ENCODE data around the gene POFUT2. TPM values are rescaled to one million over a fixed set of nuclear protein-coding genes. Genes with fewer than 3 reads are reported as not detected.

Gene POFUT2
- total and polyA plus RNA-seq, 4 donors: 17.9 to 35.7 (median 26.1) TPM

DNA sequence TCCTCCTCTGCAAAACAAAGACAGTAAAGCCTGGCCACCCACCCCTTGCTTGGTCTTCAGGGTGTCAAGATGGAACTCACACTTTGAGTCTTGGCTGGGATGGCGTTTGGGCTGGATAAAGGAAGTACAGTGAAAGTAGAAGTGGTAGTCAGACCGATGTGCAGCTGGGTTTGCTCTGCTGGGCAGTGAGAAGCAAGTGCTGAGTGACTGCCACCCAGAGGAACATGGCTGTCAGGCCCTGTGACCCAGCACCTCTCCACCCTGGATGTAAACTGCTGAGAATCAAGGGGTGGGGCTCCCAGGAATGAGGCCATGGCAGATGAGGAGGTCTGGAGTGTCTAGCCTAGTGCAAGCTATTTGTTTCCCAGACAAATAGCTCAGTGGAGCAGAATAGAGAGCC is 51.2 kb downstream of the POFUT2 start:
- H3K4me3 ChIP-seq: no peak overlapping the region
- 22 to 44% methylated on average over 2 of the region's 2 CpGs for WGBS, 2 donors
- TF ChIP-seq, protein P1, sequence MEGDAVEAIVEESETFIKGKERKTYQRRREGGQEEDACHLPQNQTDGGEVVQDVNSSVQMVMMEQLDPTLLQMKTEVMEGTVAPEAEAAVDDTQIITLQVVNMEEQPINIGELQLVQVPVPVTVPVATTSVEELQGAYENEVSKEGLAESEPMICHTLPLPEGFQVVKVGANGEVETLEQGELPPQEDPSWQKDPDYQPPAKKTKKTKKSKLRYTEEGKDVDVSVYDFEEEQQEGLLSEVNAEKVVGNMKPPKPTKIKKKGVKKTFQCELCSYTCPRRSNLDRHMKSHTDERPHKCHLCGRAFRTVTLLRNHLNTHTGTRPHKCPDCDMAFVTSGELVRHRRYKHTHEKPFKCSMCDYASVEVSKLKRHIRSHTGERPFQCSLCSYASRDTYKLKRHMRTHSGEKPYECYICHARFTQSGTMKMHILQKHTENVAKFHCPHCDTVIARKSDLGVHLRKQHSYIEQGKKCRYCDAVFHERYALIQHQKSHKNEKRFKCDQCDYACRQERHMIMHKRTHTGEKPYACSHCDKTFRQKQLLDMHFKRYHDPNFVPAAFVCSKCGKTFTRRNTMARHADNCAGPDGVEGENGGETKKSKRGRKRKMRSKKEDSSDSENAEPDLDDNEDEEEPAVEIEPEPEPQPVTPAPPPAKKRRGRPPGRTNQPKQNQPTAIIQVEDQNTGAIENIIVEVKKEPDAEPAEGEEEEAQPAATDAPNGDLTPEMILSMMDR (IDR thresholded peaks at IDR 0.05; ENCODE audit: control extremely low read depth, extremely low read depth): no peak
- H3K27ac ChIP-seq (ENCODE audit: low read depth in 1 of 2, low read length in 1 of 2): no peak overlapping the region
- H3K4me1 ChIP-seq (ENCODE audit: control insufficient read depth in 5 of 5, insufficient read depth in 5 of 5, low read length in 5 of 5): peaks cover 0 to 1% (median 0%) of the 10 kb centered on the region in 5 donors
- H3K36me3 ChIP-seq (ENCODE audit: control insufficient read depth in 4 of 4, insufficient read depth in 4 of 4, low read length in 4 of 4): no peaks in the 10 kb centered on the region
- H3K9ac ChIP-seq (ENCODE audit: insufficient read depth in 1 of 2, low read length in 2 of 2): no peak overlapping the region
- DNase-seq (no peak), ATAC-seq (ENCODE audit: insufficient read depth, low FRiP score) (no peak)
- peaks cover 0 to 5% (median 0%) of the 10 kb centered on the region in 4 donors for H3K9me3 ChIP-seq (ENCODE audit: control insufficient read depth in 4 of 4, insufficient read depth in 3 of 4, low read length in 3 of 4)
- no peaks in the 10 kb centered on the region for H3K27me3 ChIP-seq (ENCODE audit: control insufficient read depth in 3 of 3, insufficient read depth in 3 of 3, low read length in 2 of 3)

DNA sequence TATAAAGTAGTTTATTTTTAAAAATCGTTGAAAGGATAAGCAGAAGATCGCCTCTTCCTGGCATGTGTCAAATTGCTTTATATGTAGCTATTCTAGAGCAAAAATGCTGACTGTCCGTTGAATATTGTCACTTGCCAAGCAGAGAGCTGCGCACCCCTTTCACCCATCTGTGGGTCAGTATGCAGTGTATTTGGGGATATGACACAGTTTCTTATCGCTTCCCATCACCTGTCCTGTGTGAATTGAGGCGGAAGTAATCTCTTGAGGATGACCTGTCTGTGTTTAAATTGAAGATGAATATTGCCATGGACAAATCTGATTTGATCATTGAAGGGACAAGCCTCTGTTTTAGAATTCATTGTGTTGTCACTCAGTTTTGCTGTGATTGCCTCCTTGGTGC is 52.2 kb downstream of the POFUT2 start:
- Histone ChIP-seq H3K4me1 (ENCODE audit: control insufficient read depth in 5 of 5, insufficient read depth in 5 of 5, low read length in 5 of 5) (peaks cover 0 to 1% (median 0%) of the 10 kb centered on the region in 5 donors), H3K27me3 (ENCODE audit: control insufficient read depth in 3 of 3, insufficient read depth in 3 of 3, low read length in 2 of 3) (no peaks in the 10 kb centered on the region), H3K36me3 (ENCODE audit: control insufficient read depth in 4 of 4, insufficient read depth in 4 of 4, low read length in 4 of 4) (no peaks in the 10 kb centered on the region), H3K4me3 (no peak overlapping the region), H3K9ac (ENCODE audit: insufficient read depth in 1 of 2, low read length in 2 of 2) (no peak overlapping the region), H3K9me3 (ENCODE audit: control insufficient read depth in 4 of 4, insufficient read depth in 3 of 4, low read length in 3 of 4) (peaks cover 0 to 2% (median 0%) of the 10 kb centered on the region in 4 donors), H3K27ac (ENCODE audit: low read depth in 1 of 2, low read length in 1 of 2) (no peak overlapping the region)
- DNase-seq (no peak), ATAC-seq (ENCODE audit: insufficient read depth, low FRiP score) (no peak)
- 78 to 89% methylated on average over 6 of the region's 6 CpGs for WGBS, 2 donors
- TF ChIP-seq, protein P1 (IDR thresholded peaks at IDR 0.05; ENCODE audit: control extremely low read depth, extremely low read depth): no peak

DNA sequence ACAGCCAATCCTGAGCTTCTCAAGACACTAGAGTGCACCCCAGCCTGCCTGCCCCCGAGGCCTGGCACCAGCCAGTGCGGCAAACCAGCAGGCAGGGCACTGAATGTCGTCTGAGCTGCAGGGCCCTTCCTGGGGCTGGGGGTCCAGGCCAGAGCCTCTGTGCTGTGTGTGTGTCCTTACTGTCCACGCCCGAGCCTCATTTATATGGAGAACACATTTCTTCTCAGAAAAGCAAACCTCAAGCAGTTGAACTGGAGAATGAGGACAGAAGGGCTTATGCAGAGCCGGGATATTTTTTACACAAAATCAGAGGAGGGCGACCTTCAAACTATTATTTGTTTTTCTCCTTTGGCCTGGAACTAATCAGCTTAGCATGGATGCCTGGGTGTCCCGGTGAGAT is 52.7 kb downstream of the POFUT2 start:
- no peak for DNase-seq
- WGBS, 2 donors: 81 to 89% methylated on average over 8 of the region's 8 CpGs

More for the DNA sequence above, 52.7 kb downstream of the POFUT2 start:
- no peaks in the 10 kb centered on the region for H3K36me3 ChIP-seq (ENCODE audit: control insufficient read depth in 4 of 4, insufficient read depth in 4 of 4, low read length in 4 of 4)
- H3K27me3 ChIP-seq (ENCODE audit: control insufficient read depth in 3 of 3, insufficient read depth in 3 of 3, low read length in 2 of 3): no peaks in the 10 kb centered on the region
- no peak overlapping the region for H3K27ac ChIP-seq (ENCODE audit: low read depth in 1 of 2, low read length in 1 of 2)
- no peak overlapping the region for H3K4me3 ChIP-seq
- no peak overlapping the region for H3K9ac ChIP-seq (ENCODE audit: insufficient read depth in 1 of 2, low read length in 2 of 2)
- TF ChIP-seq, protein P1 (IDR thresholded peaks at IDR 0.05; ENCODE audit: control extremely low read depth, extremely low read depth): no peak
- no peak for ATAC-seq (ENCODE audit: insufficient read depth, low FRiP score)
- peaks cover 0 to 1% (median 0%) of the 10 kb centered on the region in 5 donors for H3K4me1 ChIP-seq (ENCODE audit: control insufficient read depth in 5 of 5, insufficient read depth in 5 of 5, low read length in 5 of 5)
- peaks cover 0 to 2% (median 0%) of the 10 kb centered on the region in 4 donors for H3K9me3 ChIP-seq (ENCODE audit: control insufficient read depth in 4 of 4, insufficient read depth in 3 of 4, low read length in 3 of 4)
